Gastroesophageal sphincter (tissue), 3 donors: ENCODE data around the gene TBL1XR1.

Experiments
- CTCF ChIP-seq, 4 experiments: fragments of 200-600 bp in 2 of 4; fragments of 450-650 bp in 2 of 4; sonication (generic) in 1 of 4; IDR thresholded peaks; one replicate each; pipeline ENCODE4 v1.5.1; 2017 to 2019; ENCODE audit warnings: antibody characterized with exemption in 4 of 4, mild to moderate bottlenecking in 2 of 4, moderate library complexity in 2 of 4
- EP300 ChIP-seq: sonication (generic); formaldehyde crosslinking; IDR thresholded peaks from one replicate; pipeline ENCODE4 v1.6.1; 2017; ENCODE audit warnings: antibody characterized with exemption, mild to moderate bottlenecking

- TF ChIP-seq EP300, result no peak
- TF ChIP-seq CTCF (IDR thresholded peaks at IDR 0.05), result no peak
Observed at GRCh38 chr3:177145381-177145780, 51.9 kb downstream of the TBL1XR1 start.
